Retinal pigment epithelial cell (primary cell): ENCODE results near the gene TSC22D4.
"Not testable (repeated sequence)": the region's sequence is repeated elsewhere in the genome, so short reads cannot be mapped to it uniquely, and the experiment has no call there.

Experiments used
- DNase-seq: peaks from one replicate; pipeline ENCODE4 v3.0.0-alpha.2; 2010; ENCODE audit warnings: low read depth
- H3K4me3 ChIP-seq: 2 replicates; pipeline ENCODE4 v1.5.1; 2011; ENCODE audit warnings: mild to moderate bottlenecking, low read length, control low read depth, moderate library complexity
- TF ChIP-seq, protein P1 (sequence below): conservative IDR thresholded peaks from 2 replicates; pipeline ENCODE4 v1.5.1; 2011; ENCODE audit warnings: low read depth, low read length, control low read depth, inconsistent platforms

TSC22D4 gene

DNA sequence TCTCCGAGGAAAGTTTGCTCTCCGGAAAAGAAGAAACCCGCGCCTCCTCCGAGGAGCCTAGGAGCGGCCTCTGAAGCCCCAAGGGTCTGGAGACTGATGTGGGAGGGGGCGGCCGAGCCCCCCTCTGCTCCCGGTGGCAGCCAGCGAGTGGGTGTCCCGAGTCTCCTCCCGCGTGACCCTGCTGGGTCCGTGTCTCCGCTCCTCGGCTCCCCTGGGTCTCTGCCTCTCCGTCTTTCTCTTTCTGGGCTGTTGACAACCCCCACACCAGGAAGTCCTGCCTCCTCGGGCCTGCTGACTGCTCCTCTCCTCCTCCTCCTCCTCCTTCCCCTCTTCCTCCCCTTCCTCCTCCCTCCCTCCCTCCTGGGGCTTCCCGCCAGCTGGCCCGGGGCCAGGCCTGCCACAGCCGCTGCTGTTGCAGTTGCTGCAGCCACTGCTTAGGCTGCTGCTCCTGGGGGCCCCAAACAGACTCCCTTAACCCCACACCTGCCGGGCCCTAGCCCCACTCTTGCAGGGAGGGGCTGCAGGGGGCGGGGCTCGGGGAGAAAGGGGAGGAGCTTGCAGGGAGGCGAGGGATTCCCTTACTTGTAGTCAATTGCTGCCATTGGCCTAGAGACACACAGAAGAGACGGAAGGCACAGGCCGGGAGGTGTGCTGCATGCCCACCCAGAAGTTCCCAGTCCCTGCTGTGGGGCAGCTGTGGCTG lies at the start of gene TSC22D4:
Gene TSC22D4, minus strand, starts transcription at position 257 of the 703 bp plus-strand sequence. CDS start 1,176 bp downstream, outside the sequence.
- TF ChIP-seq, protein P1, sequence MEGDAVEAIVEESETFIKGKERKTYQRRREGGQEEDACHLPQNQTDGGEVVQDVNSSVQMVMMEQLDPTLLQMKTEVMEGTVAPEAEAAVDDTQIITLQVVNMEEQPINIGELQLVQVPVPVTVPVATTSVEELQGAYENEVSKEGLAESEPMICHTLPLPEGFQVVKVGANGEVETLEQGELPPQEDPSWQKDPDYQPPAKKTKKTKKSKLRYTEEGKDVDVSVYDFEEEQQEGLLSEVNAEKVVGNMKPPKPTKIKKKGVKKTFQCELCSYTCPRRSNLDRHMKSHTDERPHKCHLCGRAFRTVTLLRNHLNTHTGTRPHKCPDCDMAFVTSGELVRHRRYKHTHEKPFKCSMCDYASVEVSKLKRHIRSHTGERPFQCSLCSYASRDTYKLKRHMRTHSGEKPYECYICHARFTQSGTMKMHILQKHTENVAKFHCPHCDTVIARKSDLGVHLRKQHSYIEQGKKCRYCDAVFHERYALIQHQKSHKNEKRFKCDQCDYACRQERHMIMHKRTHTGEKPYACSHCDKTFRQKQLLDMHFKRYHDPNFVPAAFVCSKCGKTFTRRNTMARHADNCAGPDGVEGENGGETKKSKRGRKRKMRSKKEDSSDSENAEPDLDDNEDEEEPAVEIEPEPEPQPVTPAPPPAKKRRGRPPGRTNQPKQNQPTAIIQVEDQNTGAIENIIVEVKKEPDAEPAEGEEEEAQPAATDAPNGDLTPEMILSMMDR = no peak
- DNase-seq = peak; percentile 82
- peak within 1 kb of the TSS; percentile 91 for H3K4me3 ChIP-seq

DNA sequence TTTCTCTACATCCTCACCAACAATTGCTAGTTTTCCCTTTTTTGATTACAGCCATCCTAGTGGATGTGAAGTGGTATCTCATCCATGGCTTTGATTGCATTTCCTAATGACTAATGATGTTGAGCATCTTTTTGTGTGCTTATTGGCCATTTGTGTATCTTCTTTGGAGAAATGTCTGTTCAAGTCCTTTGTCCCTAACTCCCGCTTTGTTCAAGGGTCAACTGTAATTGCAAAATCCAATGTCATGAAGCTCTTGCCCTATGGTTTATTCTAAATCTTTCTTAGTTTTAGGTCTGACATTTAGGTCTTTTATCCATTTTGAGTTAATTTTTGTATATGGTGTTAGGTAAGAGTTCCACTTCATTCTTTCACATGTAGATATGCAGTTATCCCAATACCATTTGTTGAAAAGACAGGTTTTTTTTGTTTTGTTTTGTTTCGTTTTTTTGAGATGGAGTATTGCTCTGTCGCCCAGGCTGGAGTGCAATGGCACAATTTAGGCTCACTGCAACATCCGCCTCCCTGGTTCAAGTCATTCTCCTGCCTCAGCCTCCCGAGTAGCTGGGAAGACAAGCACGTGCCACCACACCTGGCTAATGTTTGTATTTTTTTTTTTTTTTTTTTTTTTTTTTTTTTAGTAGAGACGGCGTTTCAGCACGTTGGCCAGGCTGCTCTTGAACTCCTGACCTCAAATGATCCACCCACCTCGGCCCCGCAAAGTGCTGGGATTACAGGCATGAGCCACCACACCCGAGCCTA lies 49.3 kb upstream of the TSC22D4 start:
- not testable (repeated sequence) for H3K4me3 ChIP-seq, DNase-seq

DNA sequence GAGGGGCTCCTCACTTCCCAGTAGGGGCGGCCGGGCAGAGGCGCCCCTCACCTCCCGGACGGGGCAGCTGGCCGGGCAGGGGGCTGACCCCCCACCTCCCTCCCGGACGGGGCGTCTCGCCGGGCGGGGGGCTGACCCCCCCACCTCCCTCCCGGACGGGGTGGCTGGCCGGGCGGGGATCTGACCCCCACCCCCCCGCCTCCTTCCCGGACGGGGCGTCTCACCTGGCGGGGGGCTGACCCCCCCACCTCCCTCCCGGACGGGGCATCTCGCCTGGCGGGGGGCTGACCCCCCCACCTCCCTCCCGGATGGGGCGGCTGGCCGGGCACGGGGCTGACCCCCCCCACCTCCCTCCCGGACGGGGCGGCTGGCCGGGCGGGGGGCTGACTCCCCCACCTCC lies 44.2 kb upstream of the TSC22D4 start:
- DNase-seq = not testable (repeated sequence)

DNA sequence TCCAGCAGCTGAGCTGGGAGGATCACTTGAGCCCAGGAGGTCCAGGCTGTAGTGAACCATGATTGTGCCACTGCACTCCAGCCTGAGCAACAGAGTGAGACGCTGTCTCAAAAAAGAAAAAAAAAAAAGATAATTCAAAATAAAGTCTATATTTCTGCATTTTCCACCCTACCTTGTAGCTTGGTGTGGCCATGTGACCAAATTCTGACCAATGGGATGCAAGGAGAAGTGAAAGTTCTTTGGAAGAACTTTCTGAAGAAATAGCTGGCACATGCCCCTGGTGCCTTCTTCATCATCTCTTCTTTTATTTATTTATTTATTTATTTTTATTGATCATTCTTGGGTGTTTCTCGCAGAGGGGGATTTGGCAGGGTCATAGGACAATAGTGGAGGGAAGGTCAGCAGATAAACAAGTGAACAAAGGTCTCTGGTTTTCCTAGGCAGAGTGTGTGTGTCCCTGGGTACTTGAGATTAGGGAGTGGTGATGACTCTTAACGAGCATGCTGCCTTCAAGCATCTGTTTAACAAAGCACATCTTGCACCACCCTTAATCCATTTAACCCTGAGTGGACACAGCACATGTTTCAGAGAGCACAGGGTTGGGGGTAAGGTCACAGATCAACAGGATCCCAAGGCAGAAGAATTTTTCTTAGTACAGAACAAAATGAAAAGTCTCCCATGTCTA lies 43.0 kb upstream of the TSC22D4 start:
- H3K4me3 ChIP-seq, DNase-seq: not testable (repeated sequence)

More for the DNA sequence above, 44.2 kb upstream of the TSC22D4 start:
- not testable (repeated sequence) for H3K4me3 ChIP-seq

DNA sequence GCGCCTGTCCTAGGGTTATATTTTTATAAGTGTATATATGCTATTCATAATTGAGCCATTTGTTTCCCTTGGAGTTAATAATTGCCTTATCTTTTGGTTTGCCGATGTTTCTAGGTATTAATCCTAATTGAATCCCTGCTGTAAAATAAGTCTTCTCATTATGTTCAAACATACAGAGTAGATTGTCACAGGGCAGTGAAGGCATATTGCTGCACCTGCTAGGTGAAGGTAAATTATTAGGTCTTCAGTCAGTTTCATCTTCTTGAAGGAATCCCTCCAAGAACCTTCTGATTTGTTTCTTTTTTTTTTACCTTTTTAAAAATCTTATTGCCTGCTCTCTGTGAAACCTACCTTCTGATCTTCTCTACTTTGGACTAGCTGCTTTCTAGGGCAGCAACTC lies 42.1 kb upstream of the TSC22D4 start:
- TF ChIP-seq, protein P1 = no peak
- DNase-seq = no peak
- no peak overlapping the region for H3K4me3 ChIP-seq

DNA sequence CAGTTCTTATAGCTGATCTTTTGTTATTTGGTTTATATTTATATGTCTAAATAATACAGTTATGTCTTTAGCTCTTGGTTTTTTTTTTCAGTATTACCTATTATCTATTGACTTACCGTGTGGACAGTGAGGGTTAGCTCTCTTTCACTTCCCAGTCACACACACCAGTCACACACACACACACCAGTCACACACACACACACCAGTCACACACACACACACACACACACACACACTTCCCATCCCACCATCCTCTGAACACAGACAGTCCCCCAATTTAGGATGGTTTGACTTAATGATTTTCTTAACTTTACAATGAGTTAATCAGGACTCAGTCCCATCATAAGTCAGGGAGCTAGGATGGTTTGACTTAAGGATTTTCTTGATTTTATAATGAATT lies 41.1 kb upstream of the TSC22D4 start:
- DNase-seq = no peak
- TF ChIP-seq, protein P1 = no peak
- no peak overlapping the region for H3K4me3 ChIP-seq

DNA sequence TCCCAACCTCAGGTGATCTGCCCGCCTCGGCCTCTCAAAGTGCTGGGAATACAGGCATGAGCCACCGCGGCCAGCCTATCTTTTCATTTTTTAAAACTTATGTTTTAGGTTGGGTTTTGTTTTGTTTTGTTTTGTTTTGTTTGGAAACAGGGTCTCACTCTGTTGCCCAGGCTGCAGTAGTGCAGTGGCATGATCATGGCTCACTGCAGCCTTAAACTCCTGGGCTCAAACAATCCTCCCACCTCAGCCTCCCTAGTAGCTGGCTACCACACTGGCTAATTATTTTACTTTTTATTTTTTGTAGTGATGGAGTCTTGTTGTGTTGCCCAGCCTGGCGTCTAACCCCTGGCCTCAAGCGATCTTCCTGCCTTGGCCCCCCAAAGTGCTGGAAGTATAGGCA lies 40.6 kb upstream of the TSC22D4 start:
- DNase-seq = no peak
- TF ChIP-seq, protein P1 = no peak
- H3K4me3 ChIP-seq = no peak overlapping the region

DNA sequence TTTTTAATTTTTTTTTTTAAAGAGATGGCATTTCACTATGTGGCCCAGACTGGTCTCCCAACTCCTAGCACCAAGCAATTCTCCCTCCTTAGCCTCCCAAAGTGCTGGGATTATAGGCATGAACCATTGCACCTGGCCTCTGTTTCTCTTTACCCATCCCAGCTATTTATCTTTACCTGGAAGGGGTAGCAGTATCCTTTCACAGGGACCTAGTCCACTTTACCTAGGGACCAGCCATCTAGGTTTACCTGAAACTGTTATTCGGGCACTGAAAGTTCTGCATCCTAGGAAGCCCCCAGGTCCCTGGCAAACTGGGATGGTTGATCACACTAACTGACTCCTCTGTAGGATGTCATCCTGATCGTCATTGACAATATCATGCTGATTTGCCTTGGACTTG lies 38.3 kb upstream of the TSC22D4 start:
- no peak for DNase-seq
- H3K4me3 ChIP-seq = no peak overlapping the region
- TF ChIP-seq, protein P1 = no peak
